IPS-18a (cell line): ENCODE data around the gene ADAMTS20.
A peak's percentile ranks its signal among the peaks of the same experiment; 100 is the strongest.
"Not testable (repeated sequence)": the region's sequence is repeated elsewhere in the genome, so short reads cannot be mapped to it uniquely, and the experiment has no call there.

Experiments used
- H3K27ac ChIP-seq: one replicate; pipeline ENCODE4 v1.5.1; 2013; ENCODE audit warnings: low read length
- H3K27me3 ChIP-seq: one replicate; pipeline ENCODE4 v1.6.1; 2013; ENCODE audit warnings: mild to moderate bottlenecking, low read length; ENCODE audit not compliant: control insufficient read depth, insufficient read depth
- H3K36me3 ChIP-seq: one replicate; pipeline ENCODE4 v1.6.1; 2013; ENCODE audit warnings: low read depth, low read length; ENCODE audit not compliant: control insufficient read depth
- H3K4me1 ChIP-seq: one replicate; pipeline ENCODE4 v1.6.1; 2013; ENCODE audit warnings: low read depth, low read length; ENCODE audit not compliant: control insufficient read depth
- H3K4me3 ChIP-seq: one replicate; pipeline ENCODE4 v1.5.1; 2013; ENCODE audit warnings: low read length
- H3K9ac ChIP-seq: one replicate; pipeline ENCODE4 v1.6.1; 2013; ENCODE audit warnings: mild to moderate bottlenecking, low read length, moderate library complexity
- H3K9me3 ChIP-seq: one replicate; pipeline ENCODE4 v1.6.1; 2013; ENCODE audit warnings: low read depth, low read length; ENCODE audit not compliant: control insufficient read depth

ADAMTS20 gene

DNA sequence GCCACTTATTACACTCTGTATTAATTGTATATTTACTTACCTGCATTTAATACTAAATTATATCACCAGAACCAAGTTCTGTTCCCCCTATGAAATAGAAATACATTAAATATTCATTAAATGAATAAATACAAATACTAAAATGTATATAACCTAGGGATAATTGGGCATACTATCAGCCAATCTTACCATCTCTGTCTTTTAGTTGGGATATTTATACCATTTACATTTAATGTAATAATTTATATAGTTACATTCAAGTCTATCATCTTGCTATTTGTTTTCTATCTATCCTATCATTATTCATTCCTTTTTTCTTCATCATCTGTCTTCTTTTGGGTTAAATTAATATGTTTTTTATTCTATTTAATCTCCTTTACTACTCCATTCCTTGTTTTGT lies 4.1 kb upstream of the ADAMTS20 start:
- H3K4me1 ChIP-seq, result no peaks in the 10 kb centered on the region
- H3K27me3 ChIP-seq, result peaks cover 12% of the 10 kb centered on the region
- H3K9me3 ChIP-seq, result peaks cover 11% of the 10 kb centered on the region
- H3K4me3 ChIP-seq, result no peak overlapping the region
- H3K36me3 ChIP-seq, result no peaks in the 10 kb centered on the region
- H3K9ac ChIP-seq, result no peak overlapping the region
- H3K27ac ChIP-seq, result no peak overlapping the region

DNA sequence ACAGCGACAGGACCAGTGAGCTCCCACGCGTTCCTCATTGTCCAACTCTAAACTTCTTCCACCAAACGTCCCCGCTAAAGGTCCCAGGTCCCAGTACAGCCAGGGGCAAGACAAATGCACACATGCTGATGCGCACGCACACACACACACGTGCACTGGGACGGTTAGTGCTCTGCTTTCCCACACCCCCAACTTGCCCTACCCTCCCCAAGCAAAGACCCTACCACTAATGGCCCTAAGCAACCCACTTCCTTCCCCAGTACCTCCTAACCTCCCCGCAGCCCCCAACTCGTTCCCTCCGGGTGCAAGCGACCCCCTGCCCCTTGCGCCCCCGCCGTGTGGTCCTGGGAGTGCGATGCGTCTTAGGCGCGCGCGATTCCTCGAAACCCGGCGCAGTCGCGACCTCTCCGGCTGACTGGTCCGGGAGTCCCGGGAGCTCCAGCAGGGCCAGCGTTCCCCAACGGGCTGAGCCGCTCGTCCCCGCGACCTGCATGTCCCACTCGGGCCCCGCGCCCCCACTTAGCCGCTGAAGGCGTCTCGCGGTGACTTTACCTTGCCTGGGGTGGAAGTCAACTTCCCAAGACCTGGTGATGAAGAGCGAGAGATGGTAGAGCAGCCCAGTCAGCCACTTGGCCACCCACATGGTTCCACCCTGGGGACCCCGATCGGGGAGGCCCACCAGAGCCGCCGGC lies 578 bp downstream of the ADAMTS20 start:
- H3K9me3 ChIP-seq, result peaks cover 6% of the 10 kb centered on the region
- H3K36me3 ChIP-seq, result no peaks in the 10 kb centered on the region
- peak overlapping the region; percentile 43 for H3K9ac ChIP-seq
- peaks cover 29% of the 10 kb centered on the region for H3K27me3 ChIP-seq
- no peaks in the 10 kb centered on the region for H3K4me1 ChIP-seq
- H3K4me3 ChIP-seq, result peak overlapping the region; percentile 74
- no peak overlapping the region for H3K27ac ChIP-seq

DNA sequence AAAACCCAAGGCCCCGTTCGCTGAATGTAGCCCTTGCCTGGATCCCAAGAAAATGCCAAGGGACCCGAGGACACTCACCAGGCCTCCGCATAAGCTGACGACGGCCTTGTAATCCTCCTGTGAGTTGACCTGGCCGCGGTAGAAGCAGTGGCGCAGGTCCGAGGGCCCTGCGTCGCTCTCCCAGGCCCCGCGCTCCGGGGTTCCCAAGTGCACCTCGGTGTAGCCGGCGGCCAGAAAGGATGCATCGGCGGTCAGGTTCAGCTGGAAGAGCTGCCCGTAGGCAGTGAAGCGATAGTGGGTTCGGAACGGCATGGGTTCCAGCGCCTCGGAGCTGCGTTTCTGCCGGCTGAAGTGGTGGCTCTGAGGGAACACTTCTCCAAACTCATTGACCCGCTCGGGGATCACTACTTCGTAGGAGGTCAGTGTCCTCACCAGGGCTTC lies 1.2 kb downstream of the ADAMTS20 start:
- Histone ChIP-seq H3K36me3 (no peaks in the 10 kb centered on the region), H3K27me3 (peaks cover 29% of the 10 kb centered on the region), H3K4me3 (peak overlapping the region; percentile 74), H3K27ac (no peak overlapping the region), H3K4me1 (no peaks in the 10 kb centered on the region), H3K9ac (peak overlapping the region; percentile 43), H3K9me3 (peaks cover 5% of the 10 kb centered on the region)

DNA sequence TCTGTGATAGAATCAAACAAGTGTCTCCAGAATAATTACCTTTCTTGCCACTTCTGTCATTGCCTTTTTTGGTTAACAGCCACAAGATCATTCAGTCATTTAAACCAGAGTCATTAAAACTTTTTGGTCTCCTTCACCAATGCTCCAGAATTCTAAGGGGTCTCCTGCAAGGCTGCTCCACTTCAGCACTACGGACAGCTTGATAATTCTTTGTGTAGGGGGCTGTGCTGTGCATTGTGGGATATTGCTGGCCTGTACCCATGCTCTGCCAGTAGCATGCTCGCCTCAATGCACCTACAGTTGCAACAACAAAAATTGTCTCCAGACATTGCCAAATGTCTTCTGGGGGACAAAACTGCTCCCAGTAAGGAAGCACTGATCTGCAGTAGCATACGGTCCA lies 7.3 kb downstream of the ADAMTS20 start:
- Histone ChIP-seq H3K9ac (no peak overlapping the region), H3K4me1 (no peaks in the 10 kb centered on the region), H3K9me3 (no peaks in the 10 kb centered on the region), H3K27ac (no peak overlapping the region), H3K4me3 (no peak overlapping the region), H3K36me3 (no peaks in the 10 kb centered on the region), H3K27me3 (peaks cover 3% of the 10 kb centered on the region)

DNA sequence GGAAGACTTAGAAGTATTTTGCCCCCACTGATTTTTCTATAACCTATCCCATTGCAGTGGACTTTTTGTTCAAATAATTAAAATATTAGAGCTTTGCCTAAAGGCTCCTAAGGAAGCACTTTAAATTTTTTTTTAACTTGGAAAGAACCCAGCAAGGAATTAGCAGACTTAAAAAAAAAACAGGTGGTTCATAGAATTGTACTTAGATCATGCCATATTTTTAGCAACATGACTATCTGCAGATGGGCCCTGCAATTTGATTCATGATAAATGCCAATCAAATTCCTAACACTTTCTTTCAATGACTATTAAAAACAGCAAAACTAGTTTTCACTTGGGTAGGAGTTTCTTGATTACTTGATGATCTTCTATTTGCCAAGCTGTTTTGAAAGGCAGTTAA lies 11.5 kb downstream of the ADAMTS20 start:
- no peaks in the 10 kb centered on the region for H3K27me3 ChIP-seq
- no peak overlapping the region for H3K4me3 ChIP-seq
- H3K27ac ChIP-seq, result no peak overlapping the region
- no peaks in the 10 kb centered on the region for H3K9me3 ChIP-seq
- no peaks in the 10 kb centered on the region for H3K36me3 ChIP-seq
- H3K4me1 ChIP-seq, result no peaks in the 10 kb centered on the region
- H3K9ac ChIP-seq, result no peak overlapping the region

DNA sequence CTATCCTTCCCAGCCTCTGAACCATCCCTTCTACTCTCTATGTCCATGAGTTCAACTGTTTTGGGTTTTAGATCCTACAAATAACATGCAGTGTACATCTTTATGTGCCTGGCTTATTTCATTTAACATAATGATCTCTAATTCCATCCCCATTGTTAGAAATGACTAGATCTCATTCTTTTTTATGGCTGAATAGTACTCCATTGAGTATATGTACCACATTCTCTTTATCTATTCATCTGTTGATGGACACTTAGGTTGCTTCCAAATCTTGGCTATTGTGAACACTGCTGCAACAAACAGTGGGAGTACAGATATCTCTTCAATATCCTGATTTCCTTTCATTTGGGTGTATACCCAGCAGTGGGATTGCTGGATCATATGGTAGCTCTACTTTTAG lies 14.3 kb downstream of the ADAMTS20 start:
- H3K27me3 ChIP-seq, H3K4me1 ChIP-seq, H3K9me3 ChIP-seq, H3K27ac ChIP-seq, H3K36me3 ChIP-seq, H3K4me3 ChIP-seq, H3K9ac ChIP-seq: not testable (repeated sequence)

DNA sequence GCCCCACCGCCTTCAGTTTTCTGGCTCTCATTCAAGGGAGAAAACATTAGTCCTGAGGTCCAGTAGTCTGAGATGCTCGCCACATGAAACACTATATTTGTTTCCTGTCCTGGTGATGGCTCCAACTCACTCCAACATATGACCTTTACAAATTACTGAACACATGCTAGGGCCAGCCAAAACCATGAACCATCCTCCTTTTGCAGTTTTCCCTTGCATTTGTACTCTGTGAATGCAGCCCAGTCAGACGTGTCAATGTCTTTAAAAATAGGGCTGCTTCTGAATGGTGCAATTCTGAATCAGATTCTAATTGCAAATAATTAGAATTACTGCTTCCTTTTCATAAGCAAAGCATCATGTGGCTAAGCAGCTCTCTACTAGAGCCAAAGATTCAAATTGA lies 36.0 kb downstream of the ADAMTS20 start:
- Histone ChIP-seq H3K9ac (no peak overlapping the region), H3K27me3 (no peaks in the 10 kb centered on the region), H3K36me3 (no peaks in the 10 kb centered on the region), H3K27ac (no peak overlapping the region), H3K4me3 (no peak overlapping the region), H3K9me3 (no peaks in the 10 kb centered on the region), H3K4me1 (no peaks in the 10 kb centered on the region)

DNA sequence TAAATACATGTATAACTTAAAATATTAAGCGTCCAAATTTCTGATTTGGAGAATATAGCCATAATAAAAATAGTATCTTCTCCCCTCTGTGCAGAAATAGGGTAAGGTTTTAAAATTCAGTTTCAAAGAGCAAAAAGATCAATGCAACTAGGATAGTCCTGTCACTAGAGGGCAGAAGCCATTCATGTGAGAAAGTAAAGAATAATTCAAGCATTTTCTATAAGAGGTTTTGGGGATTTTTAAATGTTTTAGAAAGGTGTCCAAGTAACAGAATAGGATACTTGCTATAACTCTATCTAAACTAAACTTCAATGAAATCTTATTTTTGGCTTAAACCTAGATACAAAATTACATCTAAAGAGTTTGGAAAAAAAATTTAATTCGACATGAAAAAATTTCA lies 50.3 kb downstream of the ADAMTS20 start:
- H3K9ac ChIP-seq, result no peak overlapping the region
- no peaks in the 10 kb centered on the region for H3K9me3 ChIP-seq
- no peaks in the 10 kb centered on the region for H3K4me1 ChIP-seq
- H3K4me3 ChIP-seq, result no peak overlapping the region
- H3K27ac ChIP-seq, result no peak overlapping the region
- H3K36me3 ChIP-seq, result no peaks in the 10 kb centered on the region
- no peaks in the 10 kb centered on the region for H3K27me3 ChIP-seq

DNA sequence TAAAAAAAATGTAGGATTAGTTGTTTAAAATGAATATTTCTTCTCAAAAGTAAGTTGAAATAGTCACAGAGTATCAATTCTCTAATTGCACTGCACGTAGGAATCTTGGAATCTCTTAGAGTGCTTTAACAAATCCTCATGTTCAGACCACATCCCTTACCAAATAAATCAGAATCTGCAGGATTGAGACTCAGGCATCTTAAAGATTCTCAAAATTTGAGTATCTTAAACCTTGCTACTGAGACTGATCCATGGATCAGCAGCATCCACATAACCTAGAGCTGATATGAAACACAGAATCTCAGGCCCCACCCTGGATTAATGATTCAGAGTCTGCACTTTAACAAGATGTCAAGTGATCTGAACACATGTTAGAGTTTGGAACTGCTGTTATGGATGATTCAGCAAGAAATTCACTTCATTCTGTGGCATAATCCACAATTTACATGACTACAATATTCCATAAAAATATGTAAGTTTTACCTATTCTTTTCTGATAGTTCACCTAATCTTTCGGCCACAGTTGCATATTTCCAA lies 58.7 kb downstream of the ADAMTS20 start:
- Histone ChIP-seq H3K36me3 (no peaks in the 10 kb centered on the region), H3K9ac (no peak overlapping the region), H3K27ac (no peak overlapping the region), H3K27me3 (no peaks in the 10 kb centered on the region), H3K4me3 (no peak overlapping the region), H3K4me1 (no peaks in the 10 kb centered on the region), H3K9me3 (no peaks in the 10 kb centered on the region)

DNA sequence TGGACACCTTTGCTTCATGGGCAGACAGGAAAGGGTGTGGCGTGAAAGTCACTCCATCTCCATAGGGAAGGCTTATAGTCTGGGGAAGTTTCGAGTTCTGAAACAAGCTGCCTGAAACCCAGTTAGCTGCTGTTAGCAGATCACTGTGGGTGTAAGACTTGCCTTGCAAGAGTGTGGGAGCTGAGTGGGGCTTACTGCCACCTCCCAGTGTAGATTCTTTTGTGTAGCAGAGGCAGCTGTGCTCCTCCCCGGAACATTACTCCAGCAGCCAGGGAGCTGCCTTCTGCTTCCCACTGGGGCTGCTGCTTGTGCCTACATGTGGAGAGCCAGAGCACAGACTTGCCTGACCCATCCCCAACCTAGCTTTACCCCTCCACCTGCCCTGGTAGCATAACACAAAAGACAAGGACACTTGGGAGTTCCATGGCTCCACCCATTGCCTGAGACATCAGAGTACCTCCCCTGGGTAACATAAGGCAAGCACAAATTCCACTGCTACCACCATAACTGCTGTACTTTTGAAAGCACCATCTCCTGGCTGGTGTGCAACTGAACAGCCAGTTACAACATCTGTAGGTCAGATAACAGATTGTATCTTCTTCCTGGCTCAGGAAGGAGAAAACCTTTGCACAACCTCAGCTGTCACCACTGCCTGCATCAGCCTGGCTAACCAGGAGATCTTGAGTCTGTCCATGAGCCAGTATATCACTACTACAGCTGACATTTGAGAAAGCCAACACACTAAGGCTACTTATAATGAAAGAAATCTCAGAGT lies 69.5 kb downstream of the ADAMTS20 start:
- no peak overlapping the region for H3K4me3 ChIP-seq
- no peaks in the 10 kb centered on the region for H3K27me3 ChIP-seq
- H3K4me1 ChIP-seq, result no peaks in the 10 kb centered on the region
- H3K36me3 ChIP-seq, result no peaks in the 10 kb centered on the region
- no peak overlapping the region for H3K27ac ChIP-seq
- no peak overlapping the region for H3K9ac ChIP-seq
- no peaks in the 10 kb centered on the region for H3K9me3 ChIP-seq

DNA sequence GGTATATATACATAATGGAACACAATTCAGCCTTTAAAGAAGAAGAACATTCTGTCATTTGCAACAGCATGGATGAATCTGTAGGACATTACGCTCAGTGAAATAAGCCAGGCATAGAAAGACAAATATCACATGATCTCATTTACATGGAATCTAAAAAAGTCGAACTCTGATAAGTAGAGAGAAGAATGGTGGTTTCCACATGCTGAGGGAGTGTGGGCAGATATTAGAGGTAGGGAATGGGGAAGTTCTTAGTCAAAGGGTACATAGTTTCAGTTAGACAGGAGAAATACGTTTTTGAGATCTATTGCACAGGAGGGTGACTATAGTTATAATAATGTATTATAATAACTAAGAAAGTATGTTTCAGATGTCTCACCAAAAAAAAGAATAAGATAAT lies 71.4 kb downstream of the ADAMTS20 start:
- H3K36me3 ChIP-seq, result no peaks in the 10 kb centered on the region

DNA sequence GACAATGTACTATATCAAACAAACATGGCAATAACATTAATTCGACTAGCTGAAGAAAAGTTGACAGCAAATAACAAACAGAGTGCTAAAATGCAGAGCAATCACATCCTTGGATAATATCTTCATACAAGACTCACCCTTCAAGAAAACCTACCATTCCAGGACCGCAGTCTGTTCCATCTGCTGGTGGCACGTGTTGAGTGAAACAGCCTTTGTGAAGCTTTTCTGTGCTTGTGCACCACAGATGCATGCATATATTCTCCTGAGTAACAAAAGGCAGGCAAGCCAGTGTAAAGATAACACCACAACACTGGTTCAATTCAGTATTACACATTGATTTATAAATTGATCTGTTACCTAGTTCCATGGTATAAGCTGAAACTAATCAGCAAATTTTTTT lies 89.3 kb downstream of the ADAMTS20 start:
- Histone ChIP-seq H3K27me3 (no peaks in the 10 kb centered on the region), H3K9me3 (no peaks in the 10 kb centered on the region), H3K27ac (no peak overlapping the region), H3K36me3 (no peaks in the 10 kb centered on the region), H3K4me3 (no peak overlapping the region), H3K4me1 (no peaks in the 10 kb centered on the region), H3K9ac (no peak overlapping the region)

More for the DNA sequence above, 71.4 kb downstream of the ADAMTS20 start:
- Histone ChIP-seq H3K9me3 (no peaks in the 10 kb centered on the region), H3K4me3 (no peak overlapping the region), H3K4me1 (no peaks in the 10 kb centered on the region), H3K9ac (no peak overlapping the region), H3K27me3 (no peaks in the 10 kb centered on the region), H3K27ac (no peak overlapping the region)
